NCI-H748 (cell line): ENCODE measurements around the gene NKAP.
A peak's percentile ranks its signal among the peaks of the same experiment; 100 is the strongest.
"Not testable (repeated sequence)": the region's sequence is repeated elsewhere in the genome, so short reads cannot be mapped to it uniquely, and the experiment has no call there.

Source experiments
- DNase-seq: peaks from one replicate; lab custom pipeline; 2025; ENCODE audit not compliant: unreplicated experiment; lab: John Stamatoyannopoulos, UW

NKAP gene

DNA sequence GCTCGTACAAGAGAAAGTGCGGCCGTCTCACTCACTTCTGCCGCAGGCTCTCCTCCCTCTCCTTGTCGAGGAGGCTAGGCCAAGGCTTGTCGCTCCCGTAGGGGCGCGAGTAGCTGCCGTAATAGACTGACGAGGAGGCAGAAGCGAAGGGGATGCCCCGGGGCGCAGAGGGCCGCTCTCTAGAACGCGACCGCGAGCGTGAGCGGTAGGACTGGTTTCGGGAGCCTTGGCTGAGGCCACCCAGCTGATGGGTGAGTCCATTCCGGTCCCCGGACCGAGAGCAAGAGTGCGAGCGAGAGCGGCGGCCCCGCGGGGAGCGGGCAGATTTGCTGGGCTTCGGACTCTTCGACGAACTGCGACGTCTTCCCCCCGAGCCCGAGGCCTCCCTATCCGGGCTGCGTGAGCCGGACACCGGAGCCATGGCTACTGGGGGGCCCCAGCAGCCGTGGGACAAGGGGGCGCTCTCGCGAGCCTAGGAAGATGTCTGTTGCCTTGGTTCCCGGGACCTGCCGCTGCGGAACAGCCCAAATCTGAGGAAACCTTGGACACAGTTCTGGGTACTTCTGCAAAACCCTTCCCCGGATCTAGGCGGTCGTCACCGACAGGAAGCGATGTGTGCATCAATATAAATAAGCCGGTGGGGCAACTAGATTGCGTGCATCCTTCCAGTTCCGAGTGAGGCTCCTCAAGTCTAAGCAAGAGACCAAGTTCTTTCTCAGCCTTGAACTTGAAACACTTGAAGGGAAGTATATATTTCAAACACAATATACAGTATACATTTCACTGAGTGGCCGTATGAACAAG is at the start of gene NKAP:
Gene NKAP (minus strand): TSS at position 567 of the 804 bp plus-strand sequence. CDS start 146 bp downstream, at position 421.
- peak; percentile 95 for DNase-seq

DNA sequence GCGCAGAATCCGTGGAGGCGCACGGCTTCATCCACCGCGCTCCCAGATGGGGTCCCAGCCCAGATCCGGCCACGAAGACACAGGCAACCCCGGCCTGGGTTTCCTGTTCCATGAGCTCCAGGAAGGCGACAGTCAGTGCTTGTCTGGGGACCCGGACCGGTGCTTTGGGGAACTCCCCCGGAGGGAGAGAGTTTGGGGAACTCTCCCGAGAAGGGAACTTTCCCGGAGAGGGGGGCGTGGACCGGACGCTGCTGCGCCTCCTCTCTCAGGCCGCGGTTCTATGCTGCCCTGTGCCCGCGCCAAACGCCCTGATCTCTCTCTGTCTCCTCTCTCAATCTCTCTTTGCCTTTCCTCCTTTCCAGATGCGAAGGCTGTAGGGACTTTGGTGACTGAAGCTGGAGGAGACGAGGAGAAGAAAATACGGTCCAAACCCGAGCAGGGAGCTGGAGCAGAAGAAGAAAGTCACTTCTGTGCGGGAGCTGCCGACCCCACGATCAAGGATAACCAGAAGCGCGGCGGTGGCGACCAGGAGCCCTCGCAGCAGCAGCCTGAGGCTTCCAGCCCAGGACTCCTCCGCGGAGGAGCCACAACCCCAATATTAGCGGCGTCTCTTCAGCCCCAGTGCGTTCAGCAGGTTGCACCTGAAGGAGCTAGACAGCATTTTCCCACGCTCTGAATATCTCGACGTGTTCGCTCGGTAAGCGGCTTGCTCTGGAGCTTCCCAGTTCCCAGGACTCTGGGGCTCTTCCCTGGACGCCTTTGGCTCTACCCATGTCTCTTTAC is 47.6 kb upstream of the NKAP start:
- peak; percentile 42 for DNase-seq

DNA sequence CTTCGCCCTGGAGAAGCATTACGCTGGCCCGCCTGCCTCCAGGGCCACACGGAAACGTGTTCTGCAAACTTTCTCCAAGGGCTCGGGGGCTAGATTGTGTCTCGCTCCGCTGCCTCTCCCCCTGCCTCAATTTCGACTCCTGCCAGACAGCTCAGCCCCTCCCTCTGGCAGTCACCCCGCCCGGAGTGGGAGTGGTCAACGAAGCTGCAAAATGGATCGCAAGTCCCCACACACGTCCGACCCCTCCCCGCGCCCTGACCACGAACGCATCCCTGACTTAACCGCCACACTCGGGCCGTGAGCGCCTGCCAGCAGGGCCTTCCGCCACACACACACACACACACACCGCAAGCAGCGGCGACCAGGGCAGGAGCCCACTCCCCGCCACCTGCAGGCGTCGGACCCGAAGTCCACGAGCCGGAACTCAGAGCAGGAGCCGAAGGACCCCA is 47.0 kb upstream of the NKAP start:
- peak; percentile 49 for DNase-seq

DNA sequence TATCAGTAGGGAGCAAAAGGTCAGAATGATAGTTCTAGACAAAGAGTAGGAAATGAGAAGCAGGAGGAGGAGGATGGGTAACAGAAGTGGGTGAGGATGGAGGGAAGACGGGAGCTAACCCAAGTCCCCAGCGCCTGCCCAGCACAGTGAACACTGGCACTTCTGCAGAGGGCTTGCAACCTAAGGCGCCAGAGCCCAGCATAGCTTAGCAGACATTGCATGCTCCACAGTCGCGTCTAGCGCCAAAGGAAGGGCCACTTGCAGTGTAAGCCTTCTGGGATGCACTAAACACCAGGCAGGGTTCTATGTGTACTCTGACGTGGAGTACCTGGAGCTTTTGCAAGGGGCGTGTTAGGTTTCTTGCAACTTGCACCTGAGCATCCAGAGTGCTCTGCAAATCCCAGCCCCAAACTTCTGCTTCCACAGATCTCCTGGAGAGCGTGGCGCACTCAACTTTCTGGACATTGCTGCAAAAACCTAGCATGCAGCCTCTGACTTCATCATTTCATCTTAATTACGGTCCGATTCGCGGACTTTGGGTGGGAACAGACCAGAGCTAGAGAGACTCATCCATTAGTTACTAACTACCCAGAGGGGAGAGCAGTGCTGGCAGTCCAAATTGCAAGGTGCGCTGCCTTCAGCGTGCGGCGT is 46.5 kb upstream of the NKAP start:
- DNase-seq: peak; percentile 51

DNA sequence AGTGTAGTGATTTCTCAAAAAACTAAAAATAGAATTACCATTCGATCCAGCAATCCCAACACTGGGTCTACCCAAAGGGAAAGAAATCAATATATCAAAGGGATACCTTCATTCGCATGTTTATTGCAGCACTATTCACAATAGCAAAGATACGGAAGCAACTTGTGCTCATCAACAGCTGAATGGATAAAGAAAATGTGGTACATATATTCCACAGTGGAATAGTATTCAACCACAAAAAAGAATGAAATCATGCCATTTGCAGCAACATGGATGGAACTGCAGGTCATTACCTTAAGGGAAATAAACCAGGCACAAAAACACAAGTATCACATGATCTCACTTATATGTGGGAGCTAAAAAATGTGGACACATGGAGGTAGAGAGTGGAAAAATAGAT is 42.7 kb upstream of the NKAP start:
- DNase-seq: no peak

DNA sequence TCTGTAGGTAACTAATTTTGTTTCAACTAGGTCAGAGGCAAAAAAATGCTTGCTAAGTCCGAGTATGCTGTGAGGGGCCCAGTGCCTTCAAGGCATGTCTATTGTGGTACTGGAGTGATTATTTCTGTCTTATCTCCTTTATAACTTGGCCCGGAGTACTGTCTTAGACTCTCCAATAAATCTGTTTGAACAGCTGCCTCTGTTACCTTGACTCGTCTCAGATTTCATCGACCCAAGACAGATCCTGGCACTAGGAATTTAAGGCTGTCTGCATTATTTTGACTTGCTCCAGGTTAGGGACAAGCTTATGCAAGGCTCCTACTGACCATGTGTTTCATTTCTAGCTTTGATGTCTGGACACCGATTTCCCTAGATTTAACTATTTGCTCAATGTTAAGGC is 41.1 kb upstream of the NKAP start:
- DNase-seq: peak; percentile 45

DNA sequence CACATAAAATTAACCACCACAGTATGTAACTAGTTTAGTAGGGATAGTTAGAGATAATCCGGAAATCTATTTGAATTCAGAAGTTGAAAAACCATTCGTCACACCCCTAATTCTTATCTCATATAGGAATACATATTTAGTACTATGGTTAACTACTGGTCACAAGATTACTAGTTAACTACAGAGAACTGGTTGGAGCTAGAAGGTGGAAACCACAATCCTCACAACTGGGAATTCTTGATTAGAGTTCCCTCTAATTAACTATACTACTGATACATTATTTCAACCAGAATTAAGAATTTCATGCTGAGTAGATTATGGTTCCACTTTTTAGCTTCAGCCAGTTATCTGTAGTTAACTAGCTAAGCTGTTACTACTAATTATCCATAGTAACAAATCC is 39.9 kb upstream of the NKAP start:
- DNase-seq: no peak

DNA sequence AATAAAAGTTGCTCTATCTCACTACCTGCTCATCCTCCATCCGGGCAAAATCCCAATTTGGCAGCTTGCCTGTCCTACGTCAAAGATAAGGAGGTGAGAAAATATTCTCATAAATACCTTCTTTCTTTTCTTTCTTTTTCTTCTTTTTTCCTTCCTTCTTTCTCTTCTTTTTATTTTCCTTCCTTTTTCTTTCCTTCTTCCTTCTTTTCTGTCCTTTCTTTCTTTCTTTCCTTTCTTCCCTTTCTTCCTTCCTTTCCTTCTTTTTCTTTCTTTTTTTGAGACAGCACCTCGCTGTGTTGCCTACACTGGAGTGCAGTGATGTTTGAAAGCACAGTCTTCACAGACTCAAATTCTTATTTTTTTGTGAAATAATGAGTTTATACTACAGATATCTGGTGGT is 38.6 kb upstream of the NKAP start:
- DNase-seq: no peak

DNA sequence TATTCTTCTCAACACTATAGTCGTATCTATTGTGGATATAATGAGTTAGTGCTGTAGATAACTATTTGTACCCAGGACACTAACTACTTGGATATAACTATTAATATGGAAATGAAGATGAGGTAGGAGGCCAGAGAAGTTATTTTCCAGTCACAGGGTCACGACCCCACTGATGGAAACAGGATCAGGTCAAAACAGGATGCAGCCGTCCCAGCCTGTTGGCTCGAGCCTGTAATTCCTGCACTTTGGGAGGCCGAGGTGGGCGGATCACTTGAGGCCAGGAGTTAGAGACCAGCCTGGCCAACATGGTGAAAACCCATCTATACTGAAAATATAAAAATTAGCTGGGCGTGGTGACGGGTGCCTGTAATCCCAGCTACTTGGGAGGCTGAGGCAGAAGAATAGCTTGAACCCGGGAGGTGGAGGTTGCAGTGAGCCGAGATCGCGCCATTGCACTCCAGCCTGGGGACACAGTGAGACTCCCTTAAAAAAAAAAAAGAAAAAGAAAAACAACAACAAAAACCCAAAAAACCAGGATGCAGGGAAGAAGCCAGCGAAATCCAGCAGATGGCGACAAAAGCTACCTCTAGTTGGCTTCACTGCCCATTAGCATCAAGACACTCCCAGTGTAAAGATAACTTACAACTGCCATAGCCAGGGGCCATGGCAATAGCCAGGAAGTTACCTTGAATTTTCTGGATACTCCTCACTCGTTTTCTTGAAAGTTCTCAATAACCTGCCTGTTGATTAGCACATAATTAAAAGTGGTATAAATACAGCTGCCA is 37.9 kb upstream of the NKAP start:
- DNase-seq: peak; percentile 74

DNA sequence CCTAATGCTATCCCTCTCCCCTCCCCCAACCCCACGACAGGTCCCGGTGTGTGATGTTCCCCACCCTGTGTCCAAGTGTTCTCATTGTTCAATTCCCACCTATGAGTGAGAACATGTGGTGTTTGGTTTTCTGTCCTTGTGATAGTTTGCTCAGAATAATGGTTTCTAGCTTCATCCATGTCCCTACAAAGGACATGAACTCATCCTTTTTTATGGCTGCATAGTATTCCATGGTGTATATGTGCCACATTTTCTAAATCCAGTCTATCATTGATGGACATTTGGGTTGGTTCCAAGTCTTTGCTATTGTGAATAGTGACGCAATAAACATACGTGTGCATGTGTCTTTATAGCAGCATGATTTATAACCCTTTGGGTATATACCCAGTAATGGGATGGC is 33.6 kb upstream of the NKAP start:
- not testable (repeated sequence) for DNase-seq

DNA sequence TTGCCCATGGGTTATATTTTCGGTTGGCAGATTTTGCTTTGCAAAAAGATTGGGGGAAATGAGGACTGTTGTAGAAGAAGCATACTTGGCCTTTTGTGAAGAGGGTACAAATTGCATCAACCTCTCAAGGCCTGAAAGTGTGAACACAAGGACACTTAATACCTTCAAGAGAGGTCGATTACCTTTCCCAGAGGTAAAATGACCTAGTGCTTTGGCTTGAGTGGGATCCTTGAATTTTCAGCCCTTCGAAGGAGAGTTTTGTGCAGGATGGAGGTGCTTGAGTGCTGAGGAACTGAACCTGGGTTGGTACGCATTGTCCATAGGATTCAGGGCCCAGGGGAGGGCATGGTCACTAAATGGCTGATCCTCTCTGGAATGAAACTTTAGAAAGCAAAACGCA is 27.6 kb upstream of the NKAP start:
- no peak for DNase-seq

DNA sequence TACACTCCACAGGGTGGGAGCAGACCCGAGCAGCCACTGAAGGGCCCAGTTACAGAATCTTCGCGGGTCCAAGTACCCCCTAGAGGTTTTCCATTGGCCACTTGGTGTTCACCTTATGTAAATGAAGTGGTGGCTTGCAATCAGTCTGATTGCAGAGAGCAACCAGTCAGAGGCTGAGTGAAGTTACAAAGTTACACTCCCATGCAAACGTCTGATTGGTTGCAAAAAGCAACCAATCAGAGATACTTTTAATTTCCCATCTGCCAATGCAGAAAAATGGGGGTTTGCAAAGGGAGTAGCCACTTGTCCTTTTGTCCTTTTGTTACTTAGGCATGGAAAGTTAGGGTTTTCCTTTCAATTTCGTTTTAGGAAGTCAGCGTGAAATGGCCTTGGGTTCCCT is 27.0 kb upstream of the NKAP start:
- DNase-seq: no peak

DNA sequence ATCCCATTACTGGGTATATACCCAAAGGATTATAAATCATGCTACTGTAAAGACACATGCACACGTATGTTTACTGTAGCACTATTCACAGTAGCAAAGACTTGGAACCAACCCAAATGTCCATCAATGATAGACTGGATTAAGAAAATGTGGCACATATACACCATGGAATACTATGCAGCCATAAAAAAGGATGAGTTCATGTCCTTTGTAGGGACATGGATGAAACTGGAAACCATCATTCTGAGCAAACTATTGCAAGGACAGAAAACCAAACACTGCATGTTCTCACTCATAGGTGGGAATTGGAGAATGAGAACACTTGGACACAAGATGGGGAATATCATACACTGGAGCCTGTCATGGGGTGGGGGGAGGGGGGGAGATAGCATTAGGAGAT is 23.3 kb upstream of the NKAP start:
- not testable (repeated sequence) for DNase-seq

DNA sequence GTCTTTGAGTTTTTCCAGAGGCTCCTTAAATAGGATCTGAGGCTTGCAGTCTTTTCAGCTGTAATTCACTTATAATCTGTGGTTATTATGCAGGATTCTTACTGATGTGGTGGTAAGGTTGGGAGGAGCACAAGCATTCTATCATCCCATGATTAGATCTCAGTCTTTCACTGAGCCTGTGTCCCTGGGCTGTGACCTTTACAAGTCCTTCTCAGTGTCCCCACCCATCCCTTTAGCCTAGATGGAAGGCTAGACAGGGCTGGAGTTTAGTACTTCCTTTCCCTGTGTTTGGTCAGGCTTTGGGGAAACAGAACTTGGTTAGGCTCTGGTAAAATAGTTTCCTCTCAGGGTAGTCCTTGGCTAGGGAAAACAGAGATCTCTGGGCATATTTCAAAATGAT is 17.1 kb upstream of the NKAP start:
- DNase-seq: no peak

DNA sequence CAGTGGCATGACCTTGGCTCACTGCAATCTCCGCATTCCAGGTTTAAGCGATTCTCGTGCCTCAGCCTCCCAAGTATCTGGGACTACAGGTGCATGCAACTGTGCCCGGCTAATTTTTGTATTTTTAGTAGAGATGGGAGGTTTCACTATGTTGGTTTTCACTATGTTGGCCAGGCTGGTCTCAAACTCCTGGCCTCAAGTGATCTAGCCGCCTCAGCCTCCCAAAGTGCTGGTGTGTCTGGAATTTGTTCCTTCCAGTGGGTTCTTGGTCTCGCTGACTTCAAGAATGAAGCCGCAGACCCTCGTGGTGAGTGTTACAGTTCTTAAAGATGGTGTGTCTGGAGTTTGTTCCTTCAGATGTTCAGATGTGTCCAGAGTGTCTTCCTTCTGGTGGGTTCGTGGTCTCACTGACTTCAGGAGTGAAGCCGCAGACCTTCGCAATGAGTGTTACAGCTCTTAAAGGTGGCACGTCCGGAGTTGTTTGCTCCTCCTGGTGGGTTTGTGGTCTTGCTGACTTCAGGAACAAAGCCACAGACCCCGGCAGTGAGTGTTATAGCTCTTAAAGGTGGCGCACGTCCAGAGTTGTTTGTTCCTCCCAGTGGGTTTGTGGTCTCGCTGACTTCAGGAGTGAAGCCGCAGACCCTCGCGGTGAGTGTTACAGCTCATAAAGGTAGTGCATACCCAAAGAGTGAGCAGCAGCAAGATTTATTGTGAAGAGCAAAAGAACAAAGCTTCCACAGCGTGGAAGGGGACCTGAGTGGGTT is 12.4 kb upstream of the NKAP start:
- DNase-seq: not testable (repeated sequence)

DNA sequence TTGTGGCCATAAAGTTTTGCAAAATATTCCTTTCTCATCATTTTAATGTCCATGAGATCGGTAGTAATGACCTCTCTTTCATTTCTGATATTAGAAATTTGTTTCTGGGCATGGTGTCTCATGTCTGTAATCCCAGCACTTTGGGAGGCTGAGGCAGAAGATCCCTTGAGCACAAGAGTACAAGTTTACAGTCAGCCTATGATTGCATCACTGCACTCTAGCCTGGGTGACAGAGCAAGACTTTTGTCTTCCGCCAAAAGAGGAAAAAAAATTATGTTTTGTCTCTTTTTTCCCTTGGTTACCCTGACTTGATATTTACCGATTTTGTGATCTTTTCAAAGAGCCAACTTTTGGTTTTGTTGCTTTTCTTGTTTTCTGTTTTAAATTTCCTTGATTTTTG is 10.8 kb upstream of the NKAP start:
- no peak for DNase-seq

DNA sequence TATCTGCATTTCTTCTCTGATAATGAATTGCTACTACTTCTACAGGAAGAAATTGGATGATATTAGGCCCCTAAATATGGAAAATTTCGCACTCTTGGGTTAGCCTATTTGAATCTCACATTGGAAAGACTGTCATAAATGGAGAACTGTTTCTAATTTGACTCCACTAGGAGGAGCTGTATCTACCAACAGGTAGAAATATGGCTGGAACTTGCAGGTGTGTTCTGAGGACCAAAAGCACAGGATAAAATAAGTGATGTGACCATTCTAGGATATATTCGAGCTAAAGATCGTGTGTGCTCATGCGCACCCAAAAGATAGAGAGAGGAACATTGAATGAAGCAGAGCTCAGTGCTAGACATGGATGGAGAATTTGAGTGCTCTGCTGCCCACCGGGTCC is 4.8 kb upstream of the NKAP start:
- DNase-seq: peak; percentile 8

DNA sequence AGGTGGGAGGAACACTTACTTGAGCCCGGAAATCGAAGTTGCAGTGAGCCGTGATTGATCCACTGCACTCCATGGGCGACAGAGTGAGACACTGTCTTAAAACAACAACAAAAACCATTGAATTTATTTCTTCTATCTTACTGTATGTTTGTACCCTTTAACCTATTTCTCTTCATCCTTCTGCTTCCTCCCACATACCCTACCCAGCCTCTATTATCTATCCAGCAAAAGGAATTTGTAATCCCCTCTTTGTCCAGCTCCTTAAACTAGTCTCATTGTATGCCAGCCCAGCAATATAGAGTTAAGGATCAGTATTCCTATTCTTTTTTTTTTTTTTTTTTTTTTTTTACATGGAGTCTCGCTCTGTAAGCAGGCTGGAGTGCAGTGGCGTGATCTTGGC is 1.9 kb upstream of the NKAP start:
- DNase-seq: no peak

DNA sequence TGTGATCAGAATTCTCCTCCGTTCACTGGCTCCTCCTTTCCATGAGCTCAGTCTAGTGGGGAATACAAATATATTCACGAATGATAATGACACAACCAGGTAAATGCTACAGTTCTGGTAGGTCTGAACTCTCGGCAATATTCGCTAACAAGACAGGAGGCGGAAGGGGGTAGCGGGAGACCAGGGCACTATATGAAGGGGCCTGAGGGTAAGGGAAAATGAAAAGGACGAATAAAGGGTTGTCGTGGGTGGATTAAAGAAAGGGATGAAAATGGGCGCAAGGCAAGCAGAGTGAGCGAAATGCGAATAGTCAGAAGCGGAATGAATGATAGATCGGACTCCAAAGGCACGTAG is 743 bp downstream of the NKAP start:
- peak; percentile 55 for DNase-seq

DNA sequence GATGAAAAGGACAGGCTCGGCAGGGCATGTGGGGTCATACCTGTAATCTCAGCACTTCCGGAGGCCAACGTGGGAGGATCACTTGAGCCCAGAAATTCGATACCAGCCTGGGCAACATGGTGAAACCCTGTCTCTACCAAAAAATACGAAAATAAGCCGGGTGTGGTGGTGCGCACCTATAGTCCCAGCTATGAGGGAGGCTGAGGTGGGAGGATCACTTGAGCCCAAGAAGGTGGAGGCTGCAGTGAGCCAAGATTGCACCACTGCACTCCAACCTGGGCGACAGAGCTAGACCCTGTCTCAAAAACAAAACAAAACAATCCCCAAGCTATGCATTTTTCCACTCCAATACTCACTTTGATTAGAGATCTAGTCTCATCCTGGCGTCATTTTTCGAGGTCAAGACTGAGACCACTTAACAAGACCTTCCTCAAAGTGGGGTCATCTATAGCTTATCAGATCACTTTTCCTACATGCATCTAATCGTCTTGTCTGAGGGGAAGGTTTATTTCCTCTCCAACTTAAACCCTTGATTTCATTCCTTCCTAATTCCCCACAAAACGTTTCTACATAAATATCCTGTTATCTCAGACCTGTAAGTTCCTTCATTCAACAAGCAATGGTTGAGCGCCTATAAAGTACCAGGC is 1.3 kb downstream of the NKAP start:
- DNase-seq: no peak
